ENCODE data around the gene CARM1.

DNA sequence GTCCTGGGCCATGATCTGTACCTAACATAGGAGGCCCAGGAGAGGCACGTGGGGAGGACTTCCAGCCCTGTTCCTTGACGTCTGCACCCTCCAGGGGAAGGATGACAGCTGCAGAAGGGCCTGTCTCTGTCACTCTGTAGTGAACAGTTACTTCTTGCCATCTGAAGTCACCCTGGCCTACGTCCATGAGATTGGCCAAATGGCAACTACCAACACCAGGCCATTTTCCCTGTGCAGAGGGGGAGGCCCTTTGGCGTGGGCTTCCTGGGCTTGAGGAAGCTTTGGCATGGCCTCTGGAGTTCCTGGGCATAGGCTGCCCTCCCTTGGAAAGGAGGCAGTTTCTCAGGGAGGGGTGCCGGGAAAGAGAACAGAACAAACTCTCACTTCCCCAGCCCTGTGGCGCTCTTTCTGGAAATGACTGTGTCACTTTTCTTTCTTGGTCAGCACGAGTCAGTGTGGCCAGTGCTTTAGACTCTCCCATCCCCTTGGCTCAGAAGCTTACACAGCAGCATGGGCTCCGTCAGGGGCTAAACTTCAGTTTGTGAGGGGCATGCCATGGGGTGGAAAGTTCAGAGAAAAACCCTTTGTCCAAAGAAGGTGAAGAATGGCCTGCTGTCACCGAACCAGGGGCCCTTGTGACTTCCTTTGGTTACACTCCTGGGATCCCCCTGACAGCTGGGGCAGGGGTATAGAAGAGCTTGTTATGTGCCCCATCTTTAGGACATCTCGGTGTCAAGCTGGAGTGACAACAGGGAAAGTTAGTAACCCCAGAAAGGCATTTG lies 5.3 kb downstream of the CARM1 start:
- no peak for TF ChIP-seq EZH2phosphoT487 (IDR thresholded peaks at IDR 0.05; ENCODE audit: borderline replicate concordance, low read length)
- TF ChIP-seq, protein P1, sequence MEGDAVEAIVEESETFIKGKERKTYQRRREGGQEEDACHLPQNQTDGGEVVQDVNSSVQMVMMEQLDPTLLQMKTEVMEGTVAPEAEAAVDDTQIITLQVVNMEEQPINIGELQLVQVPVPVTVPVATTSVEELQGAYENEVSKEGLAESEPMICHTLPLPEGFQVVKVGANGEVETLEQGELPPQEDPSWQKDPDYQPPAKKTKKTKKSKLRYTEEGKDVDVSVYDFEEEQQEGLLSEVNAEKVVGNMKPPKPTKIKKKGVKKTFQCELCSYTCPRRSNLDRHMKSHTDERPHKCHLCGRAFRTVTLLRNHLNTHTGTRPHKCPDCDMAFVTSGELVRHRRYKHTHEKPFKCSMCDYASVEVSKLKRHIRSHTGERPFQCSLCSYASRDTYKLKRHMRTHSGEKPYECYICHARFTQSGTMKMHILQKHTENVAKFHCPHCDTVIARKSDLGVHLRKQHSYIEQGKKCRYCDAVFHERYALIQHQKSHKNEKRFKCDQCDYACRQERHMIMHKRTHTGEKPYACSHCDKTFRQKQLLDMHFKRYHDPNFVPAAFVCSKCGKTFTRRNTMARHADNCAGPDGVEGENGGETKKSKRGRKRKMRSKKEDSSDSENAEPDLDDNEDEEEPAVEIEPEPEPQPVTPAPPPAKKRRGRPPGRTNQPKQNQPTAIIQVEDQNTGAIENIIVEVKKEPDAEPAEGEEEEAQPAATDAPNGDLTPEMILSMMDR (conservative IDR thresholded peaks at IDR 0.05; ENCODE audit: low read depth, low read length) = no peak
- no peak for TF ChIP-seq EZH2 (IDR thresholded peaks at IDR 0.05; ENCODE audit: low read length, unreplicated experiment)
